A549 treated with AZD2906 at 1 μM for 4 hours (cell line): Measurements from ENCODE around the gene RNF103. TPM values are rescaled to one million over a fixed set of nuclear protein-coding genes. Genes with fewer than 3 reads are reported as not detected.

ENCODE experiments used
- total RNA-seq: library from RNA; stranded (reverse); fragments of 200-300 nt; extraction: Qiagen RNA extraction; gene quantifications from 5 replicates; pipeline ENCODE4 v1.2.3, GENCODE V29; 2022

RNF103 gene, protein sequence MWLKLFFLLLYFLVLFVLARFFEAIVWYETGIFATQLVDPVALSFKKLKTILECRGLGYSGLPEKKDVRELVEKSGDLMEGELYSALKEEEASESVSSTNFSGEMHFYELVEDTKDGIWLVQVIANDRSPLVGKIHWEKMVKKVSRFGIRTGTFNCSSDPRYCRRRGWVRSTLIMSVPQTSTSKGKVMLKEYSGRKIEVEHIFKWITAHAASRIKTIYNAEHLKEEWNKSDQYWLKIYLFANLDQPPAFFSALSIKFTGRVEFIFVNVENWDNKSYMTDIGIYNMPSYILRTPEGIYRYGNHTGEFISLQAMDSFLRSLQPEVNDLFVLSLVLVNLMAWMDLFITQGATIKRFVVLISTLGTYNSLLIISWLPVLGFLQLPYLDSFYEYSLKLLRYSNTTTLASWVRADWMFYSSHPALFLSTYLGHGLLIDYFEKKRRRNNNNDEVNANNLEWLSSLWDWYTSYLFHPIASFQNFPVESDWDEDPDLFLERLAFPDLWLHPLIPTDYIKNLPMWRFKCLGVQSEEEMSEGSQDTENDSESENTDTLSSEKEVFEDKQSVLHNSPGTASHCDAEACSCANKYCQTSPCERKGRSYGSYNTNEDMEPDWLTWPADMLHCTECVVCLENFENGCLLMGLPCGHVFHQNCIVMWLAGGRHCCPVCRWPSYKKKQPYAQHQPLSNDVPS
- total RNA-seq, result 53.6 to 67.2 TPM (median 63.5 TPM) in 5 replicates

DNA sequence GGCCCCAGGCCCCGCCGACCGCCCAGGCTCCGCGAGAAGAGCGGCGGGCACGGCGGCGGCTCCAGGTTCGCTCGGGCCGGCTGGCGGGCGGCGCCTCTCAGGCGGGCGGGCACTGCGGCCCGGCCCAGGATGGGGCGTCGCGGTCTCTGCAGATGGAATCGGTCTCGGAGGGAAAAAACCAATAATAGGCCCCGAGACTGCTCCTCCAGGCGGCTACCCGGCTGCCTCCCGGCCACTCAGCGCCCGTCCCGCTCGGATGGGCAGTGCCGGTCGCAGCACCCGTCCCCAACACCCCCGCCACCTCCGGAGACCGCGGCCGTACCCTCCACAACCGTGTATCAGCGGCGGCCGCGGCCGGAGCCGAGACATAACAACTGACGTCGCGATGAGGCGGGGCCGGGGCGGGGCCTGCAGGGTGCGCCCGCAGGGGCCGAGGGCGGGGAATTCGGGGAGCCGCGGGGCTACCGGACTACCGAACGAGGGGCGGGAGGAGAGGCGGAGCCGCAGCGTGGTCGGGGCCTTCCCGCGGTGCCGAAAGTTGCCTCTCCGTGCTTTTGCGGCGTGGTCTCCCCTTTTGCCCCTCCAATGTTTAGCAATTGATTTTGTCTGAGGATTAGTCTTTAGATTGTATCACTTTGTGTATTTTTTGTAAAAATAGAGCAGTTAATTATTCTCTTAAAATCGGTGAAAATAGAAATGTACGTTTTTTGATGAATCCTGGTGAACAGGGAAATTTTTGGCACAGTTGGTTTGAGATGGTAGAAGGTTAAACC, at the start of gene RNF103:
Gene RNF103, minus strand, starts transcription at position 372 of the 773 bp plus-strand sequence. CDS start 979 bp downstream, outside the sequence.

DNA sequence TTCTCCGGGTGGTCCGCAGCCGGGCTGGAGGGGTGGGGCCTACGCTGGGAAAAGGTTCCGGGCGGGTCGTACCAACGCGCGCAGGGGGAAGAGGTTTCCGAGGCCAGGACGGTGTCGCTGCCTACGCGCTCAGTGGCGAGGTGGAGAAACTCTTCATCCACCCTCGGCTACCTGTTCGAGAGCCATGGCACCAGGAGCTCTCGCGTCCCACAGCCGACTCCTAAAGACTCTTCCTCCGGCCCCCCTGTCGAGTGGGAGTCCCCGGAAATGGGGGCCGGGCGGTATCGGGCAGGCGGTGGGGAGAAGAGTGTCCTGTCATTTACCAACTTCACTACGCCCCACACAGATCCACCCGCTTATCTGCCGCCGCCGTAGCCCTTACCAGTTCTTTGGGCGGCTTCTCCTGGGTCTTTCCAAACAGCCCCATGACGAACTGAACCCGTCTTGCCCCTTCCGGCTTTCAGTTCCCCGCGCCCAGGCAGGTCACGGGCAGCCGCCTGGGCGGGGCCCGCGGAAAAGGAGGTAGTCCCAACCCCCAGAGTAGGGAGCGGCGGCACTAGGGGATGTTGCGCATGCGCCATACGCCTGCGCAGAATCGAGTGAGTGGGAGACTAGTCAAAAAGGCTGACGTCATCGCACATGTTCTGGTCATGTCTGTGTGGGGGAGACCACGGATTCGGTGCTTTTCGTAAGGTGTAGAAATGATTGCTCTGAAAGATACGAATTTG, 60.6 kb downstream of the RNF103 start, which contains the start of gene CHMP3:
Gene CHMP3, minus strand, starts transcription at position 522 of the 728 bp plus-strand sequence. Its CDS starts 95 bp downstream, at position 427.

Other genes starting within 250 kb of the RNF103 start
- gene KDM3A, start 182.5 kb downstream of the RNF103 start, total RNA-seq, result 19.1 to 30.8 TPM (median 21.5 TPM) in 5 replicates
- 123 to 130 TPM (median 129 TPM) in 5 replicates for gene CHMP3, start 60.4 kb downstream of the RNF103 start, total RNA-seq
- 24.1 to 28.2 TPM (median 25.4 TPM) in 5 replicates for gene RMND5A, start 96.4 kb upstream of the RNF103 start, total RNA-seq
- 0.18 to 0.55 TPM (median 0.24 TPM) in 5 replicates for gene CD8A, start 167.0 kb upstream of the RNF103 start, total RNA-seq
- not detected in 5 replicates for gene CD8B, start 238.0 kb upstream of the RNF103 start, total RNA-seq